HG03064 (cell line): ENCODE results near the gene NABP1.
A peak's percentile ranks its signal among the peaks of the same experiment; 100 is the strongest.

Experiments
- ATAC-seq: cut with Tn5 transposase; IDR thresholded peaks from one replicate; pipeline ENCODE4 v1.9.1; 2021; ENCODE audit warnings: low read depth; ENCODE audit not compliant: unreplicated experiment

Gene NABP1

GRCh38 chr2:191678437-191679100, 633 bp downstream of the NABP1 start:
- ATAC-seq = peak; percentile 1

- peak; percentile 20 for ATAC-seq
Observed at GRCh38 chr2:191679818-191680600, 2.1 kb downstream of the NABP1 start.

GRCh38 chr2:191680639-191681038, 2.7 kb downstream of the NABP1 start:
- ATAC-seq = no peak

GRCh38 chr2:191682126-191682525, 4.2 kb downstream of the NABP1 start:
- no peak for ATAC-seq

- ATAC-seq = no peak
Observed at GRCh38 chr2:191686066-191686465, 8.1 kb downstream of the NABP1 start.

- no peak for ATAC-seq
Observed at GRCh38 chr2:191686729-191687128, 8.8 kb downstream of the NABP1 start.

GRCh38 chr2:191687867-191688266, 9.9 kb downstream of the NABP1 start:
- ATAC-seq = no peak

- ATAC-seq = no peak
Observed at GRCh38 chr2:191688934-191689695, 11.2 kb downstream of the NABP1 start.

- no peak for ATAC-seq
Observed at GRCh38 chr2:191690327-191690726, 12.4 kb downstream of the NABP1 start.

GRCh38 chr2:191691016-191691735, 13.2 kb downstream of the NABP1 start:
- peak; percentile 69 for ATAC-seq

GRCh38 chr2:191691898-191692297, 14.0 kb downstream of the NABP1 start:
- no peak for ATAC-seq

GRCh38 chr2:191692502-191693115, 14.7 kb downstream of the NABP1 start:
- no peak for ATAC-seq

- no peak for ATAC-seq
Observed at GRCh38 chr2:191693166-191693565, 15.2 kb downstream of the NABP1 start.

- no peak for ATAC-seq
Observed at GRCh38 chr2:191693778-191694177, 15.8 kb downstream of the NABP1 start.

GRCh38 chr2:191696001-191696400, 18.1 kb downstream of the NABP1 start:
- ATAC-seq = no peak

GRCh38 chr2:191696966-191697365, 19.0 kb downstream of the NABP1 start:
- no peak for ATAC-seq

- no peak for ATAC-seq
Observed at GRCh38 chr2:191697870-191698269, 19.9 kb downstream of the NABP1 start.

GRCh38 chr2:191699341-191699945, 21.5 kb downstream of the NABP1 start:
- ATAC-seq = no peak

- no peak for ATAC-seq
Observed at GRCh38 chr2:191701029-191701428, 23.1 kb downstream of the NABP1 start.

GRCh38 chr2:191701696-191702095, 23.8 kb downstream of the NABP1 start:
- ATAC-seq = no peak
